K562 (cell line): Measurements from ENCODE around the gene NR1D1.

Source experiments
- CBX8 ChIP-seq: fragments of 200-600 bp; sonication (generic); IDR thresholded peaks from 2 replicates; pipeline ENCODE4 v1.6.1; 2012; ENCODE audit warnings: borderline replicate concordance, mixed run types, low read depth, mild to moderate bottlenecking, moderate library complexity, mixed read lengths, low read length, control low read depth, inconsistent platforms; ENCODE audit not compliant: poor library complexity, severe bottlenecking; ENCODE audit errors: extremely low read depth
- HDAC2 ChIP-seq: fragments of 450-650 bp; IDR thresholded peaks from 2 replicates; pipeline ENCODE4 v1.6.1; 2016; ENCODE audit warnings: mild to moderate bottlenecking
- HINFP ChIP-seq: fragments of 450-650 bp; conservative IDR thresholded peaks from 2 replicates; pipeline ENCODE4 v1.6.1; 2016; ENCODE audit warnings: missing genetic modification characterization, low read depth, mild to moderate bottlenecking, control low read depth, missing compliant biosample characterization
- IRF9 ChIP-seq: fragments of 450-650 bp; IDR thresholded peaks from 2 replicates; pipeline ENCODE4 v1.6.1; 2016; ENCODE audit warnings: missing biosample characterization, missing genetic modification characterization
- ZNF232 ChIP-seq: sonication (generic); formaldehyde crosslinking; IDR thresholded peaks from 2 replicates; pipeline ENCODE4 v1.8.0; 2022; ENCODE audit warnings: mild to moderate bottlenecking, missing genetic modification reagents
- ZNF24 ChIP-seq: fragments of 450-650 bp; IDR thresholded peaks from 2 replicates; pipeline ENCODE4 v1.6.1; 2016
- TF ChIP-seq, protein P1 (sequence below), 3 experiments: IDR thresholded peaks in 2 of 3; conservative IDR thresholded peaks in 1 of 3; 2 replicates each; pipeline ENCODE4 v1.5.1; 2011 to 2012; ENCODE audit warnings: low read length in 3 of 3, mild to moderate bottlenecking in 3 of 3, control low read depth in 2 of 3, improper control_type of control experiment in 1 of 3, inconsistent platforms in 1 of 3, low read depth in 1 of 3, mixed read lengths in 1 of 3, moderate library complexity in 1 of 3; ENCODE audit not compliant: insufficient read depth in 2 of 3
- TF ChIP-seq, protein P2 (sequence below): sonication (generic); formaldehyde crosslinking; IDR thresholded peaks from 2 replicates; pipeline ENCODE4 v1.8.0; 2022; ENCODE audit warnings: missing genetic modification reagents, mild to moderate bottlenecking, moderate library complexity, borderline replicate concordance

DNA sequence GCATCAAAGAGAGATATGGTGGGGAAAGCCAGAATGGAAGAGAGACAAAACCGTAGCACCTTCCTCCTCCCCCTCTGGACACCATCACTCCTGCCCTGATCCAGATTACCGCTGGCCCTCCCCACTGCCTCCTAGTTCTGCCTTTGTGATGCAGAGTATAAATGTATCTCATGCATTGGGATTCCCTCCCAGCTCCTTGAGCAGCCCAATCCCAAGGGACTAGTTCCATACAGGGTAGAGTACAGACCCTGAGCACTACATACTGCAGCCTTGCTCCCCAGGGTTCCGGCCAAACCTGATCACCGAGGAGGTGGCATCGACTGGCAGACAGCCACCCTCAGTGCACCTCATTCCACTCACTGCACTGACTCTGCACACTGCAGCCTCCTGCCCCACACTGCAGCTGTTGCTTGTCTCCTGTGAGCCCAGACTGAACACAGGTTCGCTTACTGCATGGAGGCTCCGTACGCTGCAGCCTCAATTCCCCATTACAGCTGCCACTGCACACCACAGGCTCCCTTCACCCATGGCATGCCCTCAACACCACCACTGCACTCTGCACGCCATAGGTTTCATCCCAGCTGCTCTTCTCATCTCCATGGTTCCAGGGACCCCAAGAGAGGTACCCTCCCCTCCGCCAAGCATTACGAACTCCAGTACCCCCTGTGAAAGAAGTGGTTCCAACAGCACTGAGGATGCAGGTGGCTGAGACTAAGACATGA, 39.3 kb downstream of the NR1D1 start:
- TF ChIP-seq HDAC2 (no peak), HINFP (tag) (no peak), IRF9 (no peak), CBX8 (no peak), ZNF24 (no peak), ZNF232 (CRISPR knock-in tag) (no peak)
- TF ChIP-seq, protein P1, sequence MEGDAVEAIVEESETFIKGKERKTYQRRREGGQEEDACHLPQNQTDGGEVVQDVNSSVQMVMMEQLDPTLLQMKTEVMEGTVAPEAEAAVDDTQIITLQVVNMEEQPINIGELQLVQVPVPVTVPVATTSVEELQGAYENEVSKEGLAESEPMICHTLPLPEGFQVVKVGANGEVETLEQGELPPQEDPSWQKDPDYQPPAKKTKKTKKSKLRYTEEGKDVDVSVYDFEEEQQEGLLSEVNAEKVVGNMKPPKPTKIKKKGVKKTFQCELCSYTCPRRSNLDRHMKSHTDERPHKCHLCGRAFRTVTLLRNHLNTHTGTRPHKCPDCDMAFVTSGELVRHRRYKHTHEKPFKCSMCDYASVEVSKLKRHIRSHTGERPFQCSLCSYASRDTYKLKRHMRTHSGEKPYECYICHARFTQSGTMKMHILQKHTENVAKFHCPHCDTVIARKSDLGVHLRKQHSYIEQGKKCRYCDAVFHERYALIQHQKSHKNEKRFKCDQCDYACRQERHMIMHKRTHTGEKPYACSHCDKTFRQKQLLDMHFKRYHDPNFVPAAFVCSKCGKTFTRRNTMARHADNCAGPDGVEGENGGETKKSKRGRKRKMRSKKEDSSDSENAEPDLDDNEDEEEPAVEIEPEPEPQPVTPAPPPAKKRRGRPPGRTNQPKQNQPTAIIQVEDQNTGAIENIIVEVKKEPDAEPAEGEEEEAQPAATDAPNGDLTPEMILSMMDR (IDR thresholded peaks at IDR 0.05 in 2 of 3, conservative IDR thresholded peaks at IDR 0.05 in 1 of 3; ENCODE audit: insufficient read depth in 2 of 3, low read depth in 1 of 3, low read length in 3 of 3) = no peak
- TF ChIP-seq, protein P2, sequence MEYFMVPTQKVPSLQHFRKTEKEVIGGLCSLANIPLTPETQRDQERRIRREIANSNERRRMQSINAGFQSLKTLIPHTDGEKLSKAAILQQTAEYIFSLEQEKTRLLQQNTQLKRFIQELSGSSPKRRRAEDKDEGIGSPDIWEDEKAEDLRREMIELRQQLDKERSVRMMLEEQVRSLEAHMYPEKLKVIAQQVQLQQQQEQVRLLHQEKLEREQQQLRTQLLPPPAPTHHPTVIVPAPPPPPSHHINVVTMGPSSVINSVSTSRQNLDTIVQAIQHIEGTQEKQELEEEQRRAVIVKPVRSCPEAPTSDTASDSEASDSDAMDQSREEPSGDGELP (CRISPR knock-in tag) = no peak
